Motor neuron (in vitro differentiated cells): ENCODE results near the gene MOSPD3. TPM values are rescaled to one million over a fixed set of nuclear protein-coding genes. Genes with fewer than 3 reads are reported as not detected.

Experiments used
- ATAC-seq, 8 experiments: fragments of 200-7000 bp; cut with Tn5 transposase; replicated peaks in 6 of 8; 2 replicates each; pipeline ENCODE4 v1.8.0; 2021; ENCODE audit warnings: mild to moderate bottlenecking in 8 of 8, moderate library complexity in 8 of 8
- H3K27ac ChIP-seq, 2 donors: fragments of 250-450 bp; sonication (Bioruptor Pico); 2 replicates each; pipeline ENCODE4 v1.9.0; 2021; ENCODE audit warnings: antibody characterized with exemption in 2 of 2, mild to moderate bottlenecking in 2 of 2, moderate library complexity in 1 of 2
- H3K4me1 ChIP-seq, 2 donors: fragments of 250-450 bp; sonication (Bioruptor Pico); replicated peaks in 1 of 2; 2 replicates each; pipeline ENCODE4 v1.6.1; 2021; ENCODE audit warnings: antibody characterized with exemption in 2 of 2, mild to moderate bottlenecking in 2 of 2, moderate library complexity in 1 of 2
- H3K4me3 ChIP-seq, 5 donors: fragments of 250-450 bp; sonication (Bioruptor Pico); 2 replicates each; pipeline ENCODE4 v1.9.0; 2021; ENCODE audit warnings: antibody characterized with exemption in 5 of 5, mild to moderate bottlenecking in 5 of 5, moderate library complexity in 4 of 5
- WGBS, 10 experiments: fragments of 450-650 bp; shearing (Covaris generic); methylation state at CpG; one replicate each; pipeline ENCODE4 v1.0.0; 2022; 5-methylcytosine and 5-hydroxymethylcytosine counted together
- in situ Hi-C, 9 experiments: fragments of 400-800 bp; cut with MboI; loops; one replicate each; pipeline ENCODE4 v1.15.0; 2021; ENCODE audit warnings: low sequenced_read_pairs in 9 of 9, low pct_unique_long_range_greater_than_20kb in 2 of 9; ENCODE audit not compliant: unreplicated experiment in 9 of 9
- total RNA-seq, 8 experiments: library from RNA; unstranded; fragments of 300-600 nt; gene quantifications; 2 replicates each; pipeline versions ENCODE4 v1.2.3 to v1.2.4, GENCODE V29; 2022

Gene MOSPD3
- total RNA-seq, 8 experiments from 2014 or later = 9.5 to 20.5 (median 15.2) TPM

- 92 to 93% methylated on average over 2 to 5 of the region's 14 CpGs; no CpG with 5 or more reads in 8 of the 10 experiments for WGBS, 10 experiments
- ATAC-seq = no peak
- H3K27ac ChIP-seq = no peak overlapping the region
- peaks cover 5 to 10% of the 10 kb centered on the region in 2 donors for H3K4me1 ChIP-seq
- no peak overlapping the region for H3K4me3 ChIP-seq
- in situ Hi-C loops = no loop called here
Measured at GRCh38 chr7:100577507-100577906, 34.8 kb upstream of the MOSPD3 start.

GRCh38 chr7:100578246-100579183 is 33.8 kb upstream of the MOSPD3 start:
- 88 to 100% (median 90%) methylated on average over 1 to 11 of the region's 28 CpGs; no CpG with 5 or more reads in 5 of the 10 experiments for WGBS, 10 experiments
- in situ Hi-C loops = no loop called here

GRCh38 chr7:100580466-100581283 is 31.7 kb upstream of the MOSPD3 start:
- no peak for ATAC-seq
- Histone ChIP-seq H3K27ac (no peak overlapping the region), H3K4me3 (no peak overlapping the region), H3K4me1 (peaks cover 18 to 19% of the 10 kb centered on the region in 2 donors)
- in situ Hi-C loops = no loop called here
- WGBS, 10 experiments = 61 to 100% (median 90%) methylated on average over 1 to 8 of the region's 11 CpGs; no CpG with 5 or more reads in 3 of the 10 experiments

More at GRCh38 chr7:100578246-100579183, 33.8 kb upstream of the MOSPD3 start:
- no peak overlapping the region for H3K27ac ChIP-seq
- no peak overlapping the region for H3K4me3 ChIP-seq
- no peak for ATAC-seq
- H3K4me1 ChIP-seq = peaks cover under 1 to 15% of the 10 kb centered on the region in 2 donors

- Histone ChIP-seq H3K4me1 (peaks cover 18 to 19% of the 10 kb centered on the region in 2 donors), H3K4me3 (no peak overlapping the region), H3K27ac (no peak overlapping the region)
- WGBS, 10 experiments = 94 to 100% (median 96%) methylated on average over 1 to 9 of the region's 20 CpGs; no CpG with 5 or more reads in 7 of the 10 experiments
- no peak for ATAC-seq
- in situ Hi-C loops = no loop called here
Measured at GRCh38 chr7:100582041-100582579, 30.2 kb upstream of the MOSPD3 start.

- 80 to 96% (median 94%) methylated on average over 3 to 6 of the region's 11 CpGs; no CpG with 5 or more reads in 6 of the 10 experiments for WGBS, 10 experiments
- H3K27ac ChIP-seq = no peak overlapping the region
- peaks cover 18 to 19% of the 10 kb centered on the region in 2 donors for H3K4me1 ChIP-seq
- H3K4me3 ChIP-seq = no peak overlapping the region
- no peak for ATAC-seq
- in situ Hi-C loops = no loop called here
Measured at GRCh38 chr7:100582650-100583049, 29.7 kb upstream of the MOSPD3 start.

GRCh38 chr7:100583132-100584053 is 28.9 kb upstream of the MOSPD3 start:
- WGBS, 10 experiments = 40 to 100% (median 83%) methylated on average over 1 to 5 of the region's 23 CpGs; no CpG with 5 or more reads in 6 of the 10 experiments
- no peak for ATAC-seq
- in situ Hi-C loops = no loop called here
- Histone ChIP-seq H3K4me1 (peaks cover 18 to 19% of the 10 kb centered on the region in 2 donors), H3K27ac (peak overlapping the region in 1 of 2 donors; percentile 45), H3K4me3 (peak overlapping the region in 1 of 5 donors; percentile 98)

GRCh38 chr7:100584054-100584682 is 28.2 kb upstream of the MOSPD3 start:
- in situ Hi-C loops = no loop called here
- no peak for ATAC-seq
- peaks cover 18 to 19% of the 10 kb centered on the region in 2 donors for H3K4me1 ChIP-seq
- peak overlapping the region in 4 of 5 donors; percentile 92 to 98 (median 98) for H3K4me3 ChIP-seq
- H3K27ac ChIP-seq = no peak overlapping the region
- 53 to 100% methylated on average over 2 of the region's 15 CpGs; no CpG with 5 or more reads in 8 of the 10 experiments for WGBS, 10 experiments

GRCh38 chr7:100584683-100585510 is 27.4 kb upstream of the MOSPD3 start:
- in situ Hi-C loops = no loop called here
- peak overlapping the region; percentile 92 to 98 (median 98) for H3K4me3 ChIP-seq
- no peak for ATAC-seq
- peak overlapping the region; percentile 1 to 97 for H3K27ac ChIP-seq
- 0 to 13% (median 0%) methylated on average over 1 to 7 of the region's 20 CpGs; no CpG with 5 or more reads in 5 of the 10 experiments for WGBS, 10 experiments
- peaks cover 18 to 19% of the 10 kb centered on the region in 2 donors for H3K4me1 ChIP-seq

- in situ Hi-C loops = no loop called here
Measured at GRCh38 chr7:100585511-100586265, 26.7 kb upstream of the MOSPD3 start, which contains the start of gene LRCH4. LRCH4 (minus strand) TSS chr7:100586129; CDS start chr7:100586100, 29 bp downstream.

GRCh38 chr7:100586266-100587025 is 25.9 kb upstream of the MOSPD3 start, which contains the start of gene FBXO24:
FBXO24 (plus strand) TSS chr7:100586328; CDS start chr7:100586626, 298 bp downstream.
- 0 to 5% (median 0%) methylated on average over 4 to 8 of the region's 53 CpGs; no CpG with 5 or more reads in 7 of the 10 experiments for WGBS, 10 experiments
- ATAC-seq = peak; percentile 84 to 92 (median 90)
- Histone ChIP-seq H3K4me1 (peaks cover 18 to 19% of the 10 kb centered on the region in 2 donors), H3K4me3 (peak within 1 kb of the TSS; percentile 92 to 98 (median 98)), H3K27ac (peak within 1 kb of the TSS; percentile 93 to 97)
- in situ Hi-C loops = no loop called here

More at GRCh38 chr7:100585511-100586265, 26.7 kb upstream of the MOSPD3 start, which contains the start of gene LRCH4:
- Histone ChIP-seq H3K4me1 (peaks cover 18 to 19% of the 10 kb centered on the region in 2 donors), H3K4me3 (peak within 1 kb of the TSS; percentile 92 to 98 (median 98)), H3K27ac (peak within 1 kb of the TSS; percentile 93 to 97)
- 0% methylated on average over 2 to 4 of the region's 61 CpGs; no CpG with 5 or more reads in 7 of the 10 experiments for WGBS, 10 experiments
- ATAC-seq = peak; percentile 5 to 28 (median 14)
